Vein endothelial cell (primary cell): ENCODE data around the gene BLCAP. TPM values are rescaled to one million over a fixed set of nuclear protein-coding genes. Genes with fewer than 3 reads are reported as not detected.

Experiments
- total RNA-seq: library from RNA; depleted of rRNA; stranded (reverse); fragments of >200 nt; gene quantifications from 2 replicates; pipeline ENCODE4 v1.2.3, GENCODE V29; 2012

The BLCAP gene
- total RNA-seq, result 65.5 and 85.6 TPM in 2 replicates

DNA sequence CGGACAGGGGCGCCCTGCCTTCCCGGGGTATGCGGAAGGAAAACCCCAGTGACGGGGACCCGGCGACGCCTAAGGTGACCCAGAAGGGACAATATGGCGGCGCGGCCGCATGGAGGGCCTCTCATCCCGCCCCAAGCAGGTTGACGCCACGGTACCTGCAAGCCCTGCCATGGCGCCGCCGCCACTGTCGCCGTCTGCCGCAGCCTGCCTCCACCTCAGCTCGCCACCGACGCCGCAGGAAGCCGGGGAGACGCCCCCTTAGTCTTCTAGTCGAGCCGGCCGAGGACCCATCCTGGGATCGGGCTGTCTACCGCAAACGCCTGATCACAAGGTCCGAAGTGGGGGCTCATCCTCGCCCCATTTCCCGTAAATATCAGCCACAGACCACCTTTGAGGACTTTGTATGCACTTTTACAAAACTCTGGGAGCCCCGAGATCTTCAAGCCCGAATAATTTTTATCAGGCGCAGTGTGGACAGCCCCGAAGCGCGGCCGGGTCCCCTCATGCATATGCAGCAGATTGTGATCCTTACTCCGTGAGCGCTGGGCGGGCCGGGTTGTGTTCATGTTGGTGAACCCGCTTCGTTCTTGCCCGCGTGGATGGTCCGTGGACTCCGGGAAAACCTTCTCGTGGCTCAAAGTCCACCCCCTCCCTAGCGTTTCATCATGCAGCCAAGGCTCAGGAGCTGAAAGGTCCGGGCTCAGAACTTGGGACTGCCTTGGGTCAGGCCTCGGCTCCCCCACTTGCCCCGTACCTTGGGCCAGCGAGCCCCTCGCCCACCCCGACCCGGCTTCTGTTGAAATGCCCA, at the start of gene BLCAP:
Gene BLCAP, minus strand, starts transcription at position 239 of the 808 bp plus-strand sequence. CDS start 8,702 bp downstream, outside the sequence.

GRCh38 chr20:37521061-37521771, 6.5 kb downstream of the BLCAP start, which contains the start of gene NNAT:
Gene NNAT, plus strand, starts transcription at chr20:37521250. Its CDS starts 82 bp downstream, at chr20:37521332.

Other genes starting within 250 kb of the BLCAP start
- 13.3 and 15.7 TPM in 2 replicates for gene MANBAL, start 238.2 kb downstream of the BLCAP start, total RNA-seq
- 19.6 and 20.6 TPM in 2 replicates for gene SRC, start 181.7 kb downstream of the BLCAP start, total RNA-seq
- gene NNAT, start 6.6 kb downstream of the BLCAP start, total RNA-seq, result 1.3 and 5.2 TPM in 2 replicates
- 21.3 and 21.9 TPM in 2 replicates for gene CTNNBL1, start 166.2 kb upstream of the BLCAP start, total RNA-seq